ENCODE measurements around the gene PCLO.
A peak's percentile ranks its signal among the peaks of the same experiment; 100 is the strongest.

Gene PCLO

GRCh38 chr7:83162402-83163256, at the start of gene PCLO:
Gene PCLO (minus strand): TSS chr7:83162884. CDS start chr7:83162592, 292 bp downstream.
- FAIRE-seq (peak; percentile 99), DNase-seq (ENCODE audit: low spot score) (peak; percentile 99)

GRCh38 chr7:83211685-83212084, 49.0 kb upstream of the PCLO start:
- DNase-seq (ENCODE audit: low spot score) (no peak), FAIRE-seq (no peak)

GRCh38 chr7:83210479-83210878, 47.8 kb upstream of the PCLO start:
- DNase-seq (ENCODE audit: low spot score) (no peak), FAIRE-seq (no peak)

- DNase-seq (ENCODE audit: low spot score) = no peak
- FAIRE-seq = no peak
These were observed 42.0 kb upstream of the PCLO start for GRCh38 chr7:83204715-83205114.

GRCh38 chr7:83201355-83201754, 38.7 kb upstream of the PCLO start:
- DNase-seq (ENCODE audit: low spot score) (no peak), FAIRE-seq (peak; percentile 13)

GRCh38 chr7:83190659-83191389, 28.1 kb upstream of the PCLO start:
- no peak for FAIRE-seq

GRCh38 chr7:83178796-83179195, 16.1 kb upstream of the PCLO start:
- FAIRE-seq (no peak), DNase-seq (ENCODE audit: low spot score) (no peak)

More at GRCh38 chr7:83190659-83191389, 28.1 kb upstream of the PCLO start:
- DNase-seq (ENCODE audit: low spot score) = no peak

- FAIRE-seq = peak; percentile 35
- no peak for DNase-seq (ENCODE audit: low spot score)
These were observed 15.4 kb upstream of the PCLO start for GRCh38 chr7:83178066-83178465.

- DNase-seq (ENCODE audit: low spot score) (no peak), FAIRE-seq (no peak)
These were observed 11.0 kb upstream of the PCLO start for GRCh38 chr7:83173664-83174063.

GRCh38 chr7:83166781-83167180, 4.1 kb upstream of the PCLO start:
- DNase-seq (ENCODE audit: low spot score) (no peak), FAIRE-seq (peak; percentile 62)

GRCh38 chr7:83161899-83162401, 734 bp downstream of the PCLO start:
- FAIRE-seq = no peak
- DNase-seq (ENCODE audit: low spot score) = no peak

- FAIRE-seq (no peak), DNase-seq (ENCODE audit: low spot score) (peak; percentile 20)
These were observed 1.5 kb downstream of the PCLO start for GRCh38 chr7:83161186-83161585.

GRCh38 chr7:83159731-83160130, 3.0 kb downstream of the PCLO start:
- FAIRE-seq (peak; percentile 46), DNase-seq (ENCODE audit: low spot score) (no peak)

- FAIRE-seq = no peak
These were observed 6.7 kb downstream of the PCLO start for GRCh38 chr7:83156006-83156405.

GRCh38 chr7:83155407-83155806, 7.3 kb downstream of the PCLO start:
- FAIRE-seq (no peak), DNase-seq (ENCODE audit: low spot score) (no peak)

More at GRCh38 chr7:83156006-83156405, 6.7 kb downstream of the PCLO start:
- no peak for DNase-seq (ENCODE audit: low spot score)

- DNase-seq (ENCODE audit: low spot score) (no peak), FAIRE-seq (no peak)
These were observed 9.3 kb downstream of the PCLO start for GRCh38 chr7:83153419-83153818.

- FAIRE-seq (no peak), DNase-seq (ENCODE audit: low spot score) (peak; percentile 18)
These were observed 12.4 kb downstream of the PCLO start for GRCh38 chr7:83150310-83150709.

- no peak for DNase-seq (ENCODE audit: low spot score)
- FAIRE-seq = no peak
These were observed 13.2 kb downstream of the PCLO start for GRCh38 chr7:83149466-83149865.

GRCh38 chr7:83148776-83149175, 13.9 kb downstream of the PCLO start:
- no peak for DNase-seq (ENCODE audit: low spot score)
- FAIRE-seq = peak; percentile 77

- FAIRE-seq = no peak
- no peak for DNase-seq (ENCODE audit: low spot score)
These were observed 19.6 kb downstream of the PCLO start for GRCh38 chr7:83143107-83143506.

GRCh38 chr7:83142365-83142764, 20.3 kb downstream of the PCLO start:
- no peak for FAIRE-seq
- no peak for DNase-seq (ENCODE audit: low spot score)

- no peak for DNase-seq (ENCODE audit: low spot score)
- FAIRE-seq = no peak
These were observed 20.8 kb downstream of the PCLO start for GRCh38 chr7:83141927-83142326.

All from urothelium cell line (cell line).